OCI-LY1 (cell line): ENCODE data around the gene GTF2E1.

Experiments used
- EZH2 ChIP-seq: fragments of 200-600 bp; sonication (generic), shearing (Covaris generic); IDR thresholded peaks from 2 replicates; pipeline ENCODE4 v1.8.0; 2017; ENCODE audit warnings: borderline replicate concordance, mixed run types, mild to moderate bottlenecking, antibody characterized with exemption, low read length, moderate library complexity, mixed read lengths
- TF ChIP-seq, protein P1 (sequence below): fragments of 200-600 bp; sonication (generic), shearing (Covaris generic); IDR thresholded peaks from 2 replicates; pipeline ENCODE4 v1.5.1; 2017; ENCODE audit warnings: mild to moderate bottlenecking, antibody characterized with exemption, low read length, moderate library complexity, mixed read lengths

DNA sequence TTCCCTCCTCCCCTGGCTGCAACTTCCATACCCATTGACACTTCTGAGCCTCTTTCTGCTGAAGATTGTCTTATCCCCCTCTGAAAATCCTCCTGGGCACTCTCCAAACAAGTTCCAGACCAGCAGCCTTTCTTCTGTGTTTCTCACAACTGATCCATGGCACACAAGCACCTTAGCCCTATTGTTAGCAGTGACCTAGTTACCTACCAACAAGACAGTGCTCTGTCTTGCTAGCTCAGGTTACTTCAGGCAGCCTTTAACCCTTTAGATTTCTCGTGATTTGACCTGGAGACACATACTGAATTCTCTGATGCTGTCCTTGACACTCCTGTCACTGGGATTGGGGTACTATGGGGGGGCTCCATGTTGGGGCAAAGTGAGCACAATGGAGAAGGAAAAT, 82.1 kb downstream of the GTF2E1 start:
- no peak for TF ChIP-seq EZH2
- TF ChIP-seq, protein P1, sequence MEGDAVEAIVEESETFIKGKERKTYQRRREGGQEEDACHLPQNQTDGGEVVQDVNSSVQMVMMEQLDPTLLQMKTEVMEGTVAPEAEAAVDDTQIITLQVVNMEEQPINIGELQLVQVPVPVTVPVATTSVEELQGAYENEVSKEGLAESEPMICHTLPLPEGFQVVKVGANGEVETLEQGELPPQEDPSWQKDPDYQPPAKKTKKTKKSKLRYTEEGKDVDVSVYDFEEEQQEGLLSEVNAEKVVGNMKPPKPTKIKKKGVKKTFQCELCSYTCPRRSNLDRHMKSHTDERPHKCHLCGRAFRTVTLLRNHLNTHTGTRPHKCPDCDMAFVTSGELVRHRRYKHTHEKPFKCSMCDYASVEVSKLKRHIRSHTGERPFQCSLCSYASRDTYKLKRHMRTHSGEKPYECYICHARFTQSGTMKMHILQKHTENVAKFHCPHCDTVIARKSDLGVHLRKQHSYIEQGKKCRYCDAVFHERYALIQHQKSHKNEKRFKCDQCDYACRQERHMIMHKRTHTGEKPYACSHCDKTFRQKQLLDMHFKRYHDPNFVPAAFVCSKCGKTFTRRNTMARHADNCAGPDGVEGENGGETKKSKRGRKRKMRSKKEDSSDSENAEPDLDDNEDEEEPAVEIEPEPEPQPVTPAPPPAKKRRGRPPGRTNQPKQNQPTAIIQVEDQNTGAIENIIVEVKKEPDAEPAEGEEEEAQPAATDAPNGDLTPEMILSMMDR, result no peak
